ENCODE measurements around the gene GFRA1.

The GFRA1 gene

DNA sequence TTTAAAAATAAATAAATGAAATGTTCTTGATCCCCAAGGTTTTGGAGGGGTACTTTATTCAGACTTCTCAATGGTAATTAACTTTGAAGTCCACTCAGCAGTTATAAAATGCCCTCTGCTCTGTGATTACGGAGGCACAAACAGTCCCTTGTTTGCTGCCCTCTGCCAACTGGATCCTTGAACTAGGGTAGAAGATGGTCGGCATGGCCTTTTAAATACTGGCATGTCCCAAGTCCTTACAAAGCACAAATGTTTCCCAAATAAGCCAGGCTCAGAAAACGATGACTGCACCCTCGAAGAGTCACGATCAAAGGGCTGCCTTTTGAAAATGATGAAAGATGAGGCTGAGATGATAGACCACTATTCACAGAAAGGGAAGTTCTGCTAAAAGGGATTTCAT, 47.0 kb downstream of the GFRA1 start:
- TF ChIP-seq, protein P1, sequence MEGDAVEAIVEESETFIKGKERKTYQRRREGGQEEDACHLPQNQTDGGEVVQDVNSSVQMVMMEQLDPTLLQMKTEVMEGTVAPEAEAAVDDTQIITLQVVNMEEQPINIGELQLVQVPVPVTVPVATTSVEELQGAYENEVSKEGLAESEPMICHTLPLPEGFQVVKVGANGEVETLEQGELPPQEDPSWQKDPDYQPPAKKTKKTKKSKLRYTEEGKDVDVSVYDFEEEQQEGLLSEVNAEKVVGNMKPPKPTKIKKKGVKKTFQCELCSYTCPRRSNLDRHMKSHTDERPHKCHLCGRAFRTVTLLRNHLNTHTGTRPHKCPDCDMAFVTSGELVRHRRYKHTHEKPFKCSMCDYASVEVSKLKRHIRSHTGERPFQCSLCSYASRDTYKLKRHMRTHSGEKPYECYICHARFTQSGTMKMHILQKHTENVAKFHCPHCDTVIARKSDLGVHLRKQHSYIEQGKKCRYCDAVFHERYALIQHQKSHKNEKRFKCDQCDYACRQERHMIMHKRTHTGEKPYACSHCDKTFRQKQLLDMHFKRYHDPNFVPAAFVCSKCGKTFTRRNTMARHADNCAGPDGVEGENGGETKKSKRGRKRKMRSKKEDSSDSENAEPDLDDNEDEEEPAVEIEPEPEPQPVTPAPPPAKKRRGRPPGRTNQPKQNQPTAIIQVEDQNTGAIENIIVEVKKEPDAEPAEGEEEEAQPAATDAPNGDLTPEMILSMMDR (IDR thresholded peaks at IDR 0.05; ENCODE audit: extremely low read depth, missing control alignments) = no peak
- DNase-seq (ENCODE audit: low spot score) = no peak

GRCh38 chr10:116223289-116223688, 49.7 kb downstream of the GFRA1 start:
- TF ChIP-seq, protein P1 (IDR thresholded peaks at IDR 0.05; ENCODE audit: extremely low read depth, missing control alignments) = no peak
- no peak for DNase-seq (ENCODE audit: low spot score)

DNA sequence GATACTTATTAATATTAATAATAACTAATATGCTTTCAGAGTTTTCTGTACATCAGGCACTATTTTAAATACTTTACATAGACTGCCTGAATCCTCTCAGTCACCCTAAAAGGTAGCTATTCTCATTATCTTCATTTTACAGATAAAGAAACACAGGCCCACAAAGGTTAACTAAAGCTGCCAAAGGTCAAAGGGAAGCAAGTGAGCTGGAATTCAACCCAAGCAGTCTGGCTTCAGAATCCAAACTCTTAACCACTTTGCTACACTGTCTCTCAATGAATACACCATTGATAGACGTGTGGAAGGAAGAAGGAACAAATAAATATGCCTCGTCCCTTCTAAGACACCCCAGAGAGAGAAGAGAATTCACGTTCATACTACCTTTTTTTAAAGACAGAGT, 52.0 kb downstream of the GFRA1 start:
- DNase-seq (ENCODE audit: low spot score) = no peak
- TF ChIP-seq, protein P1 (IDR thresholded peaks at IDR 0.05; ENCODE audit: extremely low read depth, missing control alignments) = no peak

- TF ChIP-seq, protein P1 (IDR thresholded peaks at IDR 0.05; ENCODE audit: extremely low read depth, missing control alignments) = no peak
- no peak for DNase-seq (ENCODE audit: low spot score)
Observed at GRCh38 chr10:116216676-116217075, 56.3 kb downstream of the GFRA1 start.

GRCh38 chr10:116215651-116216050, 57.4 kb downstream of the GFRA1 start:
- TF ChIP-seq, protein P1 (IDR thresholded peaks at IDR 0.05; ENCODE audit: extremely low read depth, missing control alignments) = no peak

DNA sequence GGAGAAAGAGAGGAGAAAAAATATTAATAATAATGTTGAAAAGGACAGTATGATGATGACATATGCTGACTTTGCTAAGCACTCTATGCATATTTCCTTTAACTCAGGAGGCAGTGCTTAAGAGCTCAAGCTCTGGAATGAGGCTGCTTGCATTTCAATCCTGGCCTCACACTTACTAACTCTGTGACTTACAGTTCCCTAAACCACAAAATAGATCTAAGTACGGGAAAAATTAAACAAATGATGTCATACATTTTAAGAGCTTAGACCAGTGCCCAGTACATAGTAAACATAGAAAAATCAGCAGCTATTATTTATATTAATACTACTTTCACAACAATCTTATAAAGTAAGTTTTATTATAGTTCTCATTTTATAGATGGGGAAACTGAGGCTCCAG, 61.3 kb downstream of the GFRA1 start:
- TF ChIP-seq, protein P1 (IDR thresholded peaks at IDR 0.05; ENCODE audit: extremely low read depth, missing control alignments) = no peak
- no peak for DNase-seq (ENCODE audit: low spot score)

More at GRCh38 chr10:116215651-116216050, 57.4 kb downstream of the GFRA1 start:
- DNase-seq (ENCODE audit: low spot score) = no peak

GRCh38 chr10:116210588-116211346, 62.2 kb downstream of the GFRA1 start:
- TF ChIP-seq, protein P1 (IDR thresholded peaks at IDR 0.05; ENCODE audit: extremely low read depth, missing control alignments) = no peak
- DNase-seq (ENCODE audit: low spot score) = no peak

All from GM20000 (cell line).